ENCODE measurements around the gene NASP. TPM values are rescaled to one million over a fixed set of nuclear protein-coding genes. Genes with fewer than 3 reads are reported as not detected.

Gene NASP
- total and polyA plus RNA-seq, 2 of the 13 experiments (the other 11 are each of a cell fraction or from before 2014, with no cell fraction given), result 132 to 256 TPM

- TF ChIP-seq, protein P1, sequence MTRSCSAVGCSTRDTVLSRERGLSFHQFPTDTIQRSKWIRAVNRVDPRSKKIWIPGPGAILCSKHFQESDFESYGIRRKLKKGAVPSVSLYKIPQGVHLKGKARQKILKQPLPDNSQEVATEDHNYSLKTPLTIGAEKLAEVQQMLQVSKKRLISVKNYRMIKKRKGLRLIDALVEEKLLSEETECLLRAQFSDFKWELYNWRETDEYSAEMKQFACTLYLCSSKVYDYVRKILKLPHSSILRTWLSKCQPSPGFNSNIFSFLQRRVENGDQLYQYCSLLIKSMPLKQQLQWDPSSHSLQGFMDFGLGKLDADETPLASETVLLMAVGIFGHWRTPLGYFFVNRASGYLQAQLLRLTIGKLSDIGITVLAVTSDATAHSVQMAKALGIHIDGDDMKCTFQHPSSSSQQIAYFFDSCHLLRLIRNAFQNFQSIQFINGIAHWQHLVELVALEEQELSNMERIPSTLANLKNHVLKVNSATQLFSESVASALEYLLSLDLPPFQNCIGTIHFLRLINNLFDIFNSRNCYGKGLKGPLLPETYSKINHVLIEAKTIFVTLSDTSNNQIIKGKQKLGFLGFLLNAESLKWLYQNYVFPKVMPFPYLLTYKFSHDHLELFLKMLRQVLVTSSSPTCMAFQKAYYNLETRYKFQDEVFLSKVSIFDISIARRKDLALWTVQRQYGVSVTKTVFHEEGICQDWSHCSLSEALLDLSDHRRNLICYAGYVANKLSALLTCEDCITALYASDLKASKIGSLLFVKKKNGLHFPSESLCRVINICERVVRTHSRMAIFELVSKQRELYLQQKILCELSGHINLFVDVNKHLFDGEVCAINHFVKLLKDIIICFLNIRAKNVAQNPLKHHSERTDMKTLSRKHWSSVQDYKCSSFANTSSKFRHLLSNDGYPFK (CRISPR knock-in tag; IDR thresholded peaks at IDR 0.05; ENCODE audit: borderline replicate concordance), result peak; percentile 97
- TF ChIP-seq ZFP91 (CRISPR knock-in tag; IDR thresholded peaks at IDR 0.05; ENCODE audit: borderline replicate concordance) (peak; percentile 93), U2AF2 (IDR thresholded peaks at IDR 0.05; ENCODE audit: low read depth, low read length) (no peak), ZNF543 (CRISPR knock-in tag; IDR thresholded peaks at IDR 0.05) (peak; percentile 62; the same call in 1 of the 2 replicates), SIX1 (CRISPR knock-in tag; IDR thresholded peaks at IDR 0.05; ENCODE audit: borderline replicate concordance) (no peak), USF2 (IDR thresholded peaks at IDR 0.05; ENCODE audit: low read depth, low read length) (peak; percentile 87), USF2 (CRISPR knock-in tag; IDR thresholded peaks at IDR 0.05; ENCODE audit: borderline replicate concordance) (peak; percentile 92; the same call in 1 of the 2 replicates), YEATS2 (CRISPR knock-in tag; IDR thresholded peaks at IDR 0.05; ENCODE audit: borderline replicate concordance) (peak; percentile 88), U2AF1 (optimal IDR thresholded peaks at IDR 0.05; ENCODE audit: low read depth, low read length) (peak; percentile 81), ZNF883 (CRISPR knock-in tag; IDR thresholded peaks at IDR 0.05; ENCODE audit: not compliant biosample characterization) (peak; percentile 89), PCBP1 (IDR thresholded peaks at IDR 0.05; ENCODE audit: borderline replicate concordance, low read depth, low read length) (no peak; the same call in 1 of the 2 replicates), STAT5B (CRISPR knock-in tag; IDR thresholded peaks at IDR 0.05) (no peak), NCOR1 (IDR thresholded peaks at IDR 0.05; ENCODE audit: borderline replicate concordance, low read length) (peak; percentile 24; the same call in 1 of the 2 replicates), HCFC1 (IDR thresholded peaks at IDR 0.05; ENCODE audit: low read depth, low read length) (peak; percentile 43; the same call in 1 of the 2 replicates), ZNF777 (CRISPR knock-in tag; IDR thresholded peaks at IDR 0.05) (no peak), ZNF292 (CRISPR knock-in tag; IDR thresholded peaks at IDR 0.05; ENCODE audit: borderline replicate concordance, low read depth) (peak; percentile 88), NCOA5 (CRISPR knock-in tag; IDR thresholded peaks at IDR 0.05) (no peak), ZNF772 (CRISPR knock-in tag; IDR thresholded peaks at IDR 0.05) (no peak; the same call in 1 of the 2 replicates)
- TF ChIP-seq, protein P2, sequence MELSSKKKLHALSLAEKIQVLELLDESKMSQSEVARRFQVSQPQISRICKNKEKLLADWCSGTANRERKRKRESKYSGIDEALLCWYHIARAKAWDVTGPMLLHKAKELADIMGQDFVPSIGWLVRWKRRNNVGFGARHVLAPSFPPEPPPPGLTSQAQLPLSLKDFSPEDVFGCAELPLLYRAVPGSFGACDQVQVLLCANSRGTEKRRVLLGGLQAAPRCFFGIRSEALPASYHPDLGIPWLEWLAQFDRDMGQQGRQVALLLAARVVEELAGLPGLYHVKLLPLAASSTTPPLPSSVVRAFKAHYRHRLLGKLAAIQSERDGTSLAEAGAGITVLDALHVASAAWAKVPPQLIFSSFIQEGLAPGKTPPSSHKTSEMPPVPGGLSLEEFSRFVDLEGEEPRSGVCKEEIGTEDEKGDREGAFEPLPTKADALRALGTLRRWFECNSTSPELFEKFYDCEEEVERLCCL (CRISPR knock-in tag; IDR thresholded peaks at IDR 0.05; ENCODE audit: borderline replicate concordance), result no peak
Measured at GRCh38 chr1:45550401-45551351, 33.2 kb upstream of the NASP start, which contains the start of gene AKR1A1 (continued).

Measured in HepG2 (cell line).